HepG2 (cell line): Measurements from ENCODE around the gene PKD1L1.

Source experiments
- MAFK ChIP-seq, 2 experiments: IDR thresholded peaks in 1 of 2; conservative IDR thresholded peaks in 1 of 2; 2 replicates each; pipeline ENCODE4 v1.6.1; 2011; ENCODE audit warnings: improper control_type of control experiment in 2 of 2, low read length in 2 of 2
- NR3C1 ChIP-seq: sonication (generic); formaldehyde crosslinking; IDR thresholded peaks from 2 replicates; pipeline ENCODE4 v1.4.0; 2020; ENCODE audit warnings: missing genetic modification reagents
- POLR2AphosphoS5 ChIP-seq: IDR thresholded peaks from 2 replicates; pipeline ENCODE4 v1.6.1; 2012; ENCODE audit warnings: low read depth, low read length
- SIN3A ChIP-seq: IDR thresholded peaks from 2 replicates; pipeline ENCODE4 v1.6.1; 2011; ENCODE audit warnings: low read depth, mild to moderate bottlenecking, control low read depth, low read length, borderline replicate concordance
- ZNF343 ChIP-seq: sonication (generic); formaldehyde crosslinking; IDR thresholded peaks from 2 replicates; pipeline ENCODE4 v1.4.0; 2020; ENCODE audit warnings: mild to moderate bottlenecking, missing genetic modification reagents
- ZNF430 ChIP-seq: sonication (generic); formaldehyde crosslinking; IDR thresholded peaks from 2 replicates; pipeline ENCODE4 v1.9.0; 2021; ENCODE audit warnings: mild to moderate bottlenecking, missing genetic modification reagents
- ZNF556 ChIP-seq: sonication (generic); formaldehyde crosslinking; IDR thresholded peaks from 2 replicates; pipeline ENCODE4 v1.4.0; 2020; ENCODE audit warnings: mild to moderate bottlenecking, missing genetic modification reagents, borderline replicate concordance
- ZNF564 ChIP-seq: sonication (generic); formaldehyde crosslinking; IDR thresholded peaks from 2 replicates; pipeline ENCODE4 v1.8.1; 2023; ENCODE audit warnings: mild to moderate bottlenecking, missing genetic modification reagents
- TF ChIP-seq, protein P1 (sequence below): sonication (generic); formaldehyde crosslinking; IDR thresholded peaks from 2 replicates; pipeline ENCODE4 v1.9.0; 2021; ENCODE audit warnings: missing genetic modification reagents, borderline replicate concordance
- TF ChIP-seq, protein P2 (sequence below): sonication (generic); formaldehyde crosslinking; IDR thresholded peaks from 2 replicates; pipeline ENCODE4 v1.5.0; 2020; ENCODE audit warnings: mild to moderate bottlenecking, missing genetic modification reagents, moderate library complexity

DNA sequence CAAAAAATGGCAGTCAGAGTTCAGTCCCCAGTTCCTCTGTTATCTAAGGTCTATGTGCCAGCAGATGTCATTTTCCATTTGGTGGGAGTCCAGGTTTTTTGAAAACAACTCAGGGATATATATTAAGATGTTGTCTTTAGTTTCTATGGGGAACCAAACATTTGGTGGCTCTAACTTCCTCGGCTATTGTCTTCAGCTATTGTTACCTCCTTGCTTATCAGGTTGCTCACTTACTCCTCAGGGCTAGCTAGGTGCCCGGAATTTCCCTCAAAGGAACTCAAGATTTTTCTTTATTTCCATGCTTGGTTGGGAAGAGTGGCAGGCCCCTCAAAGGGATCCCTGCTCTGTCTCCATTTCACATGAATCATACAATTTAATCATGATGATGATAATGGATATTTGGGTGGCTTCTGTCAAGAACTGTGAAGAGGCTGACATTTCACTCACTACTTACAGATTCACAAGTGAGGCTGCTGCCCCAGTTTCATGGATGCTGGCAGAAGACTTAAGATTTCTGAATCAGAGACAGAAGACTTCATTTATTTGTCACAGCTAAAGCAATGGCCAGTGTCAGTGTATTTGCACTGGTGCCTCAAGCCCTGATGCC, 182.8 kb downstream of the PKD1L1 start:
- TF ChIP-seq ZNF564 (CRISPR knock-in tag) (no peak), MAFK (conservative IDR thresholded peaks at IDR 0.05 in 1 of 2, IDR thresholded peaks at IDR 0.05 in 1 of 2; ENCODE audit: low read length in 2 of 2) (no peak), ZNF430 (CRISPR knock-in tag) (no peak), NR3C1 (CRISPR knock-in tag) (no peak), POLR2AphosphoS5 (no peak), ZNF343 (CRISPR knock-in tag) (no peak), SIN3A (no peak), ZNF556 (CRISPR knock-in tag) (no peak)
- TF ChIP-seq, protein P1, sequence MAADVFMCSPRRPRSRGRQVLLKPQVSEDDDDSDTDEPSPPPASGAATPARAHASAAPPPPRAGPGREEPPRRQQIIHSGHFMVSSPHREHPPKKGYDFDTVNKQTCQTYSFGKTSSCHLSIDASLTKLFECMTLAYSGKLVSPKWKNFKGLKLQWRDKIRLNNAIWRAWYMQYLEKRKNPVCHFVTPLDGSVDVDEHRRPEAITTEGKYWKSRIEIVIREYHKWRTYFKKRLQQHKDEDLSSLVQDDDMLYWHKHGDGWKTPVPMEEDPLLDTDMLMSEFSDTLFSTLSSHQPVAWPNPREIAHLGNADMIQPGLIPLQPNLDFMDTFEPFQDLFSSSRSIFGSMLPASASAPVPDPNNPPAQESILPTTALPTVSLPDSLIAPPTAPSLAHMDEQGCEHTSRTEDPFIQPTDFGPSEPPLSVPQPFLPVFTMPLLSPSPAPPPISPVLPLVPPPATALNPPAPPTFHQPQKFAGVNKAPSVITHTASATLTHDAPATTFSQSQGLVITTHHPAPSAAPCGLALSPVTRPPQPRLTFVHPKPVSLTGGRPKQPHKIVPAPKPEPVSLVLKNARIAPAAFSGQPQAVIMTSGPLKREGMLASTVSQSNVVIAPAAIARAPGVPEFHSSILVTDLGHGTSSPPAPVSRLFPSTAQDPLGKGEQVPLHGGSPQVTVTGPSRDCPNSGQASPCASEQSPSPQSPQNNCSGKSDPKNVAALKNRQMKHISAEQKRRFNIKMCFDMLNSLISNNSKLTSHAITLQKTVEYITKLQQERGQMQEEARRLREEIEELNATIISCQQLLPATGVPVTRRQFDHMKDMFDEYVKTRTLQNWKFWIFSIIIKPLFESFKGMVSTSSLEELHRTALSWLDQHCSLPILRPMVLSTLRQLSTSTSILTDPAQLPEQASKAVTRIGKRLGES (CRISPR knock-in tag) = no peak
- TF ChIP-seq, protein P2, sequence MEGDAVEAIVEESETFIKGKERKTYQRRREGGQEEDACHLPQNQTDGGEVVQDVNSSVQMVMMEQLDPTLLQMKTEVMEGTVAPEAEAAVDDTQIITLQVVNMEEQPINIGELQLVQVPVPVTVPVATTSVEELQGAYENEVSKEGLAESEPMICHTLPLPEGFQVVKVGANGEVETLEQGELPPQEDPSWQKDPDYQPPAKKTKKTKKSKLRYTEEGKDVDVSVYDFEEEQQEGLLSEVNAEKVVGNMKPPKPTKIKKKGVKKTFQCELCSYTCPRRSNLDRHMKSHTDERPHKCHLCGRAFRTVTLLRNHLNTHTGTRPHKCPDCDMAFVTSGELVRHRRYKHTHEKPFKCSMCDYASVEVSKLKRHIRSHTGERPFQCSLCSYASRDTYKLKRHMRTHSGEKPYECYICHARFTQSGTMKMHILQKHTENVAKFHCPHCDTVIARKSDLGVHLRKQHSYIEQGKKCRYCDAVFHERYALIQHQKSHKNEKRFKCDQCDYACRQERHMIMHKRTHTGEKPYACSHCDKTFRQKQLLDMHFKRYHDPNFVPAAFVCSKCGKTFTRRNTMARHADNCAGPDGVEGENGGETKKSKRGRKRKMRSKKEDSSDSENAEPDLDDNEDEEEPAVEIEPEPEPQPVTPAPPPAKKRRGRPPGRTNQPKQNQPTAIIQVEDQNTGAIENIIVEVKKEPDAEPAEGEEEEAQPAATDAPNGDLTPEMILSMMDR (CRISPR knock-in tag) = no peak
